ENCODE results near the gene CTAGE15.
"Not testable (repeated sequence)": the region's sequence is repeated elsewhere in the genome, so short reads cannot be mapped to it uniquely, and the experiment has no call there.

- not testable (repeated sequence) for TF ChIP-seq CREB1 (CRISPR knock-in tag; IDR thresholded peaks at IDR 0.05); SP1 (CRISPR knock-in tag; conservative IDR thresholded peaks at IDR 0.05); TEAD4 (CRISPR knock-in tag; IDR thresholded peaks at IDR 0.05); FOXP1 (CRISPR knock-in tag; IDR thresholded peaks at IDR 0.05; ENCODE audit: borderline replicate concordance); MYBL2 (CRISPR knock-in tag; IDR thresholded peaks at IDR 0.05); MLX (CRISPR knock-in tag; IDR thresholded peaks at IDR 0.05)
- TF ChIP-seq, protein P1, sequence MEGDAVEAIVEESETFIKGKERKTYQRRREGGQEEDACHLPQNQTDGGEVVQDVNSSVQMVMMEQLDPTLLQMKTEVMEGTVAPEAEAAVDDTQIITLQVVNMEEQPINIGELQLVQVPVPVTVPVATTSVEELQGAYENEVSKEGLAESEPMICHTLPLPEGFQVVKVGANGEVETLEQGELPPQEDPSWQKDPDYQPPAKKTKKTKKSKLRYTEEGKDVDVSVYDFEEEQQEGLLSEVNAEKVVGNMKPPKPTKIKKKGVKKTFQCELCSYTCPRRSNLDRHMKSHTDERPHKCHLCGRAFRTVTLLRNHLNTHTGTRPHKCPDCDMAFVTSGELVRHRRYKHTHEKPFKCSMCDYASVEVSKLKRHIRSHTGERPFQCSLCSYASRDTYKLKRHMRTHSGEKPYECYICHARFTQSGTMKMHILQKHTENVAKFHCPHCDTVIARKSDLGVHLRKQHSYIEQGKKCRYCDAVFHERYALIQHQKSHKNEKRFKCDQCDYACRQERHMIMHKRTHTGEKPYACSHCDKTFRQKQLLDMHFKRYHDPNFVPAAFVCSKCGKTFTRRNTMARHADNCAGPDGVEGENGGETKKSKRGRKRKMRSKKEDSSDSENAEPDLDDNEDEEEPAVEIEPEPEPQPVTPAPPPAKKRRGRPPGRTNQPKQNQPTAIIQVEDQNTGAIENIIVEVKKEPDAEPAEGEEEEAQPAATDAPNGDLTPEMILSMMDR (IDR thresholded peaks at IDR 0.05): not testable (repeated sequence)
- TF ChIP-seq, protein P2, sequence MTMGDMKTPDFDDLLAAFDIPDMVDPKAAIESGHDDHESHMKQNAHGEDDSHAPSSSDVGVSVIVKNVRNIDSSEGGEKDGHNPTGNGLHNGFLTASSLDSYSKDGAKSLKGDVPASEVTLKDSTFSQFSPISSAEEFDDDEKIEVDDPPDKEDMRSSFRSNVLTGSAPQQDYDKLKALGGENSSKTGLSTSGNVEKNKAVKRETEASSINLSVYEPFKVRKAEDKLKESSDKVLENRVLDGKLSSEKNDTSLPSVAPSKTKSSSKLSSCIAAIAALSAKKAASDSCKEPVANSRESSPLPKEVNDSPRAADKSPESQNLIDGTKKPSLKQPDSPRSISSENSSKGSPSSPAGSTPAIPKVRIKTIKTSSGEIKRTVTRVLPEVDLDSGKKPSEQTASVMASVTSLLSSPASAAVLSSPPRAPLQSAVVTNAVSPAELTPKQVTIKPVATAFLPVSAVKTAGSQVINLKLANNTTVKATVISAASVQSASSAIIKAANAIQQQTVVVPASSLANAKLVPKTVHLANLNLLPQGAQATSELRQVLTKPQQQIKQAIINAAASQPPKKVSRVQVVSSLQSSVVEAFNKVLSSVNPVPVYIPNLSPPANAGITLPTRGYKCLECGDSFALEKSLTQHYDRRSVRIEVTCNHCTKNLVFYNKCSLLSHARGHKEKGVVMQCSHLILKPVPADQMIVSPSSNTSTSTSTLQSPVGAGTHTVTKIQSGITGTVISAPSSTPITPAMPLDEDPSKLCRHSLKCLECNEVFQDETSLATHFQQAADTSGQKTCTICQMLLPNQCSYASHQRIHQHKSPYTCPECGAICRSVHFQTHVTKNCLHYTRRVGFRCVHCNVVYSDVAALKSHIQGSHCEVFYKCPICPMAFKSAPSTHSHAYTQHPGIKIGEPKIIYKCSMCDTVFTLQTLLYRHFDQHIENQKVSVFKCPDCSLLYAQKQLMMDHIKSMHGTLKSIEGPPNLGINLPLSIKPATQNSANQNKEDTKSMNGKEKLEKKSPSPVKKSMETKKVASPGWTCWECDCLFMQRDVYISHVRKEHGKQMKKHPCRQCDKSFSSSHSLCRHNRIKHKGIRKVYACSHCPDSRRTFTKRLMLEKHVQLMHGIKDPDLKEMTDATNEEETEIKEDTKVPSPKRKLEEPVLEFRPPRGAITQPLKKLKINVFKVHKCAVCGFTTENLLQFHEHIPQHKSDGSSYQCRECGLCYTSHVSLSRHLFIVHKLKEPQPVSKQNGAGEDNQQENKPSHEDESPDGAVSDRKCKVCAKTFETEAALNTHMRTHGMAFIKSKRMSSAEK (CRISPR knock-in tag; IDR thresholded peaks at IDR 0.05; ENCODE audit: borderline replicate concordance): not testable (repeated sequence)
- TF ChIP-seq, protein P3, sequence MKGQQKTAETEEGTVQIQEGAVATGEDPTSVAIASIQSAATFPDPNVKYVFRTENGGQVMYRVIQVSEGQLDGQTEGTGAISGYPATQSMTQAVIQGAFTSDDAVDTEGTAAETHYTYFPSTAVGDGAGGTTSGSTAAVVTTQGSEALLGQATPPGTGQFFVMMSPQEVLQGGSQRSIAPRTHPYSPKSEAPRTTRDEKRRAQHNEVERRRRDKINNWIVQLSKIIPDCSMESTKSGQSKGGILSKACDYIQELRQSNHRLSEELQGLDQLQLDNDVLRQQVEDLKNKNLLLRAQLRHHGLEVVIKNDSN (CRISPR knock-in tag; IDR thresholded peaks at IDR 0.05): not testable (repeated sequence)
- TF ChIP-seq, protein P4, sequence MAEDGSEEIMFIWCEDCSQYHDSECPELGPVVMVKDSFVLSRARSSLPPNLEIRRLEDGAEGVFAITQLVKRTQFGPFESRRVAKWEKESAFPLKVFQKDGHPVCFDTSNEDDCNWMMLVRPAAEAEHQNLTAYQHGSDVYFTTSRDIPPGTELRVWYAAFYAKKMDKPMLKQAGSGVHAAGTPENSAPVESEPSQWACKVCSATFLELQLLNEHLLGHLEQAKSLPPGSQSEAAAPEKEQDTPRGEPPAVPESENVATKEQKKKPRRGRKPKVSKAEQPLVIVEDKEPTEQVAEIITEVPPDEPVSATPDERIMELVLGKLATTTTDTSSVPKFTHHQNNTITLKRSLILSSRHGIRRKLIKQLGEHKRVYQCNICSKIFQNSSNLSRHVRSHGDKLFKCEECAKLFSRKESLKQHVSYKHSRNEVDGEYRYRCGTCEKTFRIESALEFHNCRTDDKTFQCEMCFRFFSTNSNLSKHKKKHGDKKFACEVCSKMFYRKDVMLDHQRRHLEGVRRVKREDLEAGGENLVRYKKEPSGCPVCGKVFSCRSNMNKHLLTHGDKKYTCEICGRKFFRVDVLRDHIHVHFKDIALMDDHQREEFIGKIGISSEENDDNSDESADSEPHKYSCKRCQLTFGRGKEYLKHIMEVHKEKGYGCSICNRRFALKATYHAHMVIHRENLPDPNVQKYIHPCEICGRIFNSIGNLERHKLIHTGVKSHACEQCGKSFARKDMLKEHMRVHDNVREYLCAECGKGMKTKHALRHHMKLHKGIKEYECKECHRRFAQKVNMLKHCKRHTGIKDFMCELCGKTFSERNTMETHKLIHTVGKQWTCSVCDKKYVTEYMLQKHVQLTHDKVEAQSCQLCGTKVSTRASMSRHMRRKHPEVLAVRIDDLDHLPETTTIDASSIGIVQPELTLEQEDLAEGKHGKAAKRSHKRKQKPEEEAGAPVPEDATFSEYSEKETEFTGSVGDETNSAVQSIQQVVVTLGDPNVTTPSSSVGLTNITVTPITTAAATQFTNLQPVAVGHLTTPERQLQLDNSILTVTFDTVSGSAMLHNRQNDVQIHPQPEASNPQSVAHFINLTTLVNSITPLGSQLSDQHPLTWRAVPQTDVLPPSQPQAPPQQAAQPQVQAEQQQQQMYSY (CRISPR knock-in tag; IDR thresholded peaks at IDR 0.05): not testable (repeated sequence)
Observed at GRCh38 chr7:143543288-143544038, 28.1 kb upstream of the CTAGE15 start.

Measured in WTC11 (cell line).